Hippocampal formation (tissue), 2 donors: Measurements from ENCODE around the gene FERD3L.
"Not testable (repeated sequence)": the region's sequence is repeated elsewhere in the genome, so short reads cannot be mapped to it uniquely, and the experiment has no call there.

ENCODE experiments used
- DNase-seq, 2 donors: peaks; one replicate each; lab custom pipeline; 2025; lab: John Stamatoyannopoulos, UW

Gene FERD3L

GRCh38 chr7:19144661-19145433 is at the start of gene FERD3L:
FERD3L (minus strand) TSS chr7:19145421; CDS start chr7:19145362, 59 bp downstream.
- no peak for DNase-seq

GRCh38 chr7:19194417-19194816 is 49.2 kb upstream of the FERD3L start:
- not testable (repeated sequence) for DNase-seq

- no peak for DNase-seq
Measured at GRCh38 chr7:19181634-19182033, 36.4 kb upstream of the FERD3L start.

GRCh38 chr7:19178595-19178994 is 33.4 kb upstream of the FERD3L start:
- DNase-seq, result no peak

- no peak for DNase-seq
Measured at GRCh38 chr7:19177269-19177668, 32.0 kb upstream of the FERD3L start.

GRCh38 chr7:19175241-19175640 is 30.0 kb upstream of the FERD3L start:
- DNase-seq, result no peak

GRCh38 chr7:19161671-19162070 is 16.4 kb upstream of the FERD3L start:
- no peak for DNase-seq

- DNase-seq, result no peak
Measured at GRCh38 chr7:19146699-19147098, 1.5 kb upstream of the FERD3L start.

- DNase-seq, result no peak
Measured at GRCh38 chr7:19145434-19146115, 354 bp upstream of the FERD3L start.

GRCh38 chr7:19143881-19144574 is 1.2 kb downstream of the FERD3L start:
- DNase-seq, result no peak

GRCh38 chr7:19139706-19140327 is 5.4 kb downstream of the FERD3L start:
- DNase-seq, result no peak

GRCh38 chr7:19133886-19134285 is 11.3 kb downstream of the FERD3L start:
- DNase-seq, result no peak

GRCh38 chr7:19133390-19133789 is 11.8 kb downstream of the FERD3L start:
- no peak for DNase-seq

- no peak for DNase-seq
Measured at GRCh38 chr7:19128856-19129255, 16.4 kb downstream of the FERD3L start.

GRCh38 chr7:19121977-19122588 is 23.1 kb downstream of the FERD3L start:
- DNase-seq, result peak in 1 of 2 donors; percentile 46

- no peak for DNase-seq
Measured at GRCh38 chr7:19119870-19120486, 25.2 kb downstream of the FERD3L start.

- no peak for DNase-seq
Measured at GRCh38 chr7:19119372-19119771, 25.8 kb downstream of the FERD3L start.

GRCh38 chr7:19118636-19119371 is 26.4 kb downstream of the FERD3L start:
- no peak for DNase-seq

GRCh38 chr7:19117870-19118608 is 27.2 kb downstream of the FERD3L start:
- no peak for DNase-seq
